GM18520 (cell line): ENCODE data around the gene ADCY9.
"Not testable (repeated sequence)": the region's sequence is repeated elsewhere in the genome, so short reads cannot be mapped to it uniquely, and the experiment has no call there.

Experiments
- ATAC-seq: cut with Tn5 transposase; IDR thresholded peaks from one replicate; pipeline ENCODE4 v1.9.1; 2021; ENCODE audit not compliant: unreplicated experiment

ADCY9 gene

GRCh38 chr16:3982216-3982615 is 134.0 kb downstream of the ADCY9 start:
- ATAC-seq, result no peak

GRCh38 chr16:3980253-3981111 is 135.8 kb downstream of the ADCY9 start:
- no peak for ATAC-seq

GRCh38 chr16:3979518-3979917 is 136.7 kb downstream of the ADCY9 start:
- no peak for ATAC-seq

- no peak for ATAC-seq
Observed at GRCh38 chr16:3979070-3979469, 137.2 kb downstream of the ADCY9 start.

- no peak for ATAC-seq
Observed at GRCh38 chr16:3977376-3977775, 138.9 kb downstream of the ADCY9 start.

GRCh38 chr16:3974751-3975150 is 141.5 kb downstream of the ADCY9 start:
- no peak for ATAC-seq

- ATAC-seq, result no peak
Observed at GRCh38 chr16:3971706-3972105, 144.5 kb downstream of the ADCY9 start.

- ATAC-seq, result no peak
Observed at GRCh38 chr16:3971261-3971660, 145.0 kb downstream of the ADCY9 start.

- no peak for ATAC-seq
Observed at GRCh38 chr16:3968551-3968950, 147.7 kb downstream of the ADCY9 start.

- no peak for ATAC-seq
Observed at GRCh38 chr16:3966681-3967080, 149.6 kb downstream of the ADCY9 start.

- no peak for ATAC-seq
Observed at GRCh38 chr16:3965781-3966582, 150.3 kb downstream of the ADCY9 start.

GRCh38 chr16:3965306-3965705 is 150.9 kb downstream of the ADCY9 start:
- no peak for ATAC-seq

- no peak for ATAC-seq
Observed at GRCh38 chr16:3964686-3965290, 151.5 kb downstream of the ADCY9 start.

GRCh38 chr16:3963886-3964685 is 152.2 kb downstream of the ADCY9 start:
- ATAC-seq, result no peak

- ATAC-seq, result no peak
Observed at GRCh38 chr16:3963203-3963602, 153.0 kb downstream of the ADCY9 start.

GRCh38 chr16:3961449-3961849 is 154.8 kb downstream of the ADCY9 start:
- ATAC-seq, result no peak

GRCh38 chr16:3959926-3960590 is 156.2 kb downstream of the ADCY9 start:
- not testable (repeated sequence) for ATAC-seq

- ATAC-seq, result no peak
Observed at GRCh38 chr16:3959148-3959547, 157.1 kb downstream of the ADCY9 start.

- no peak for ATAC-seq
Observed at GRCh38 chr16:3957344-3957980, 158.8 kb downstream of the ADCY9 start.

- no peak for ATAC-seq
Observed at GRCh38 chr16:3954411-3954921, 161.8 kb downstream of the ADCY9 start.
